Pancreas (tissue), 10 donors: ENCODE results near the gene SMYD3. TPM values are rescaled to one million over a fixed set of nuclear protein-coding genes. Genes with fewer than 3 reads are reported as not detected.

Experiments used
- ATAC-seq, 4 donors: fragments of 200-7000 bp; cut with Tn5 transposase; one replicate each; pipeline versions ENCODE4 v1.8.0 to v1.9.1; 2020; ENCODE audit warnings: mild to moderate bottlenecking in 4 of 4, moderate library complexity in 4 of 4
- DNase-seq, 6 donors: peaks; one replicate each; pipeline ENCODE4 v3.0.0-alpha.2; 2020
- FAIRE-seq: peaks from 2 replicates; lab custom pipeline; 2012; peaks lifted over from hg19 to GRCh38; lab: Jason Lieb, UNC
- H3K27ac ChIP-seq, 4 donors: fragments of 200-600 bp; sonication (generic); 1 replicate in 3 of 4; 2 replicates in 1 of 4; pipeline versions ENCODE4 v1.5.0 to v1.8.0; 2020
- H3K27me3 ChIP-seq, 4 donors: fragments of 200-600 bp; one replicate each; pipeline ENCODE4 v1.8.0; 2021
- H3K36me3 ChIP-seq, 3 donors: fragments of 200-600 bp; sonication (generic) in 1 of 3; one replicate each; pipeline versions ENCODE4 v1.5.0 to v1.8.0; 2020 to 2021
- H3K4me1 ChIP-seq, 3 donors: fragments of 200-600 bp; one replicate each; pipeline ENCODE4 v1.8.0; 2021
- H3K4me3 ChIP-seq, 4 donors: fragments of 200-600 bp; sonication (generic) in 2 of 4; one replicate each; pipeline versions ENCODE4 v1.5.0 to v1.8.0; 2020 to 2021
- H3K9me3 ChIP-seq, 4 donors: fragments of 200-600 bp; one replicate each; pipeline ENCODE4 v1.8.0; 2021
- CTCF ChIP-seq, 4 donors: fragments of 200-600 bp; sonication (generic) in 3 of 4; IDR thresholded peaks; one replicate each; pipeline versions ENCODE4 v1.5.0 to v1.8.0; 2021; ENCODE audit warnings: antibody characterized with exemption in 4 of 4
- WGBS, 2 donors: extraction: QIAGEN DNeasy Blood & Tissue Kit; methylation state at CpG; one replicate each; pipeline ENCODE4 v1.1.7; 2013; 5-methylcytosine and 5-hydroxymethylcytosine counted together
- intact Hi-C, 3 donors: fragments of 100-400 bp; cut with DNase I; formaldehyde crosslinking; loops; one replicate each; pipeline versions ENCODE4 v1.11.1 to v1.14.2; 2022
- polyA plus RNA-seq, 2 donors: library from polyadenylated mRNA; stranded (reverse); fragments of 200-250 nt; gene quantifications; one replicate each; pipeline ENCODE4 v1.2.3, GENCODE V29; 2013
- total RNA-seq, 6 donors: library from RNA; stranded (reverse); fragmentation: NEBNext Ultra II Directional in 4 of 6; extraction: Animal tissue kit (Norgen Biotek cat#: 25700) in 4 of 6; gene quantifications; one replicate each; pipeline versions ENCODE4 v1.2.1 to v1.2.4, GENCODE V29; 2021 to 2023
- donor health status: healthy with polysubstance abuse.
- donor health status: DM: no; HTN: no; CAD: no; lungs with moderate emphysema.
- donor health status: DM: no; HTN: no; CAD: no.
- donor health status: control.
- donor health status: control.
- donor health status: Bipolar disorder and iron deficiency.
- donor health status: DM: yes; HTN: yes; CAD: no.
- donor health status: DM: no; HTN: no; CAD: no.
- donor health status: DM: no; HTN: no; CAD: no.
- donor health status: DM: yes; HTN: yes; CAD: no.

The SMYD3 gene
- total and polyA plus RNA-seq, 8 donors, result 4.6 to 10.5 (median 6.7) TPM

GRCh38 chr1:246293366-246294121 lies 213.5 kb downstream of the SMYD3 start:
- DNase-seq, result no peak
- no peak for ATAC-seq
- Histone ChIP-seq H3K4me1 (no peaks in the 10 kb centered on the region), H3K27ac (no peak overlapping the region), H3K36me3 (no peaks in the 10 kb centered on the region), H3K4me3 (no peak overlapping the region), H3K9me3 (no peaks in the 10 kb centered on the region), H3K27me3 (no peaks in the 10 kb centered on the region)
- TF ChIP-seq CTCF (IDR thresholded peaks at IDR 0.05), result no peak
- intact Hi-C loops, result no loop called here
- 87 to 91% methylated on average over 8 of the region's 8 CpGs for WGBS, 2 donors
- FAIRE-seq, result no peak

GRCh38 chr1:246292571-246292970 lies 214.5 kb downstream of the SMYD3 start:
- TF ChIP-seq CTCF (IDR thresholded peaks at IDR 0.05), result no peak
- DNase-seq (no peak), ATAC-seq (no peak), FAIRE-seq (no peak)
- Histone ChIP-seq H3K27ac (no peak overlapping the region), H3K4me3 (no peak overlapping the region), H3K36me3 (no peaks in the 10 kb centered on the region), H3K4me1 (no peaks in the 10 kb centered on the region), H3K27me3 (no peaks in the 10 kb centered on the region), H3K9me3 (no peaks in the 10 kb centered on the region)
- 91 to 93% methylated on average over 1 of the region's 1 CpG for WGBS, 2 donors
- intact Hi-C loops, result no loop called here

- Histone ChIP-seq H3K27ac (no peak overlapping the region), H3K9me3 (no peaks in the 10 kb centered on the region), H3K36me3 (no peaks in the 10 kb centered on the region), H3K4me1 (no peaks in the 10 kb centered on the region), H3K4me3 (no peak overlapping the region), H3K27me3 (no peaks in the 10 kb centered on the region)
- 78 to 85% methylated on average over 4 of the region's 4 CpGs for WGBS, 2 donors
- DNase-seq (no peak), ATAC-seq (no peak), FAIRE-seq (no peak)
- TF ChIP-seq CTCF (IDR thresholded peaks at IDR 0.05), result no peak
- intact Hi-C loops, result no loop called here
Measured at GRCh38 chr1:246291127-246291526, 216.0 kb downstream of the SMYD3 start.

DNA sequence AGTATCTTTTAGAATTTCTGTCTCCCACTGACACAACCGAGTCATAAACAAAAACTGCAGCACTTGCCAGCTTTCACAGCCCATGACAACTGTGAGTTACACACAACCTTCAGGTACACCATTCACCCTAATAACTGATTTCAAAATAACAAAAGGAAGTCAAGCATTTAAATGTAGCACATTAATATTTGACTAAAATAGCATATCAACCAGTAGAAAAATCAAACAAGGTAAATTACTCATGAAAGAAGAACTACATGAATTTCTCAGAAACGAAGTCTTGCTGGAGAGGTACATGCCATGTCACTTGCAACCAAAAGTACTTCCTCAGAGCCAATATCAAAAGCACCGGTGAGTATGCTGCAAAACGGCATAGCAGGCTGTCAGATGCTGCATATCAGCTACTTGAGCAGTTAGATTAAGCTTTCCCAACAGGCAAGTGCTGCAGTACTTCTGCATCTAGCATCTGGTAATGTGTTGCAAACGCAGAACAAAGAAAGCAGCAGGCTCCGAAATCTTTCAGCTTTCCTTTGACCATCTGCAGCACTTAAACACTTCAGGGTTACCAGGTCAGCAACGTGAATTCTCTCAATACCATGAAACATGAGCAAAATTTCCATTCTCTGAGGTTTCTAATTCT lies 223.2 kb downstream of the SMYD3 start:
- intact Hi-C loops, result no loop called here
- WGBS, 2 donors, result 58 to 64% methylated on average over 7 of the region's 7 CpGs
- no peak for ATAC-seq
- Histone ChIP-seq H3K36me3 (no peaks in the 10 kb centered on the region), H3K4me3 (no peak overlapping the region), H3K27me3 (no peaks in the 10 kb centered on the region), H3K27ac (no peak overlapping the region), H3K9me3 (no peaks in the 10 kb centered on the region), H3K4me1 (no peaks in the 10 kb centered on the region)
- no peak for TF ChIP-seq CTCF (IDR thresholded peaks at IDR 0.05)
- FAIRE-seq, result no peak
- no peak for DNase-seq

GRCh38 chr1:246281639-246282038 lies 225.4 kb downstream of the SMYD3 start:
- TF ChIP-seq CTCF (IDR thresholded peaks at IDR 0.05), result no peak
- intact Hi-C loops, result no loop called here
- Histone ChIP-seq H3K4me1 (no peaks in the 10 kb centered on the region), H3K4me3 (no peak overlapping the region), H3K27me3 (no peaks in the 10 kb centered on the region), H3K27ac (no peak overlapping the region), H3K9me3 (no peaks in the 10 kb centered on the region), H3K36me3 (no peaks in the 10 kb centered on the region)
- 22 to 23% methylated on average over 1 of the region's 1 CpG for WGBS, 2 donors
- DNase-seq, result no peak
- ATAC-seq, result peak in 2 of 4 donors; percentile 39 to 47
- FAIRE-seq, result no peak
